ENCODE data around the gene CNPPD1.

- TF ChIP-seq POLR2A (IDR thresholded peaks at IDR 0.05; ENCODE audit: low read depth, low read length), result no peak
- no peak for TF ChIP-seq SPI1 (IDR thresholded peaks at IDR 0.05; ENCODE audit: low read depth, low read length)
- TF ChIP-seq POLR2AphosphoS5 (IDR thresholded peaks at IDR 0.05; ENCODE audit: low read depth, low read length), result no peak
- TF ChIP-seq POU2F2 (IDR thresholded peaks at IDR 0.05; ENCODE audit: low read depth, low read length), result no peak
- no peak for TF ChIP-seq PAX5 (IDR thresholded peaks at IDR 0.05; ENCODE audit: insufficient read depth, low read length, severe bottlenecking)
- TF ChIP-seq TAF1 (IDR thresholded peaks at IDR 0.05; ENCODE audit: low read depth, low read length), result no peak
Measured at GRCh38 chr2:219175486-219175885, 1.2 kb downstream of the CNPPD1 start.

All from GM12891 (cell line).